Activated T-cell treated with anti-CD3 and anti-CD28 coated beads for 1 hour (primary cell): ENCODE results near the gene CPSF6.
A peak's percentile ranks its signal among the peaks of the same experiment; 100 is the strongest.
"Not testable (repeated sequence)": the region's sequence is repeated elsewhere in the genome, so short reads cannot be mapped to it uniquely, and the experiment has no call there.

Experiments
- DNase-seq: peaks from one replicate; pipeline ENCODE4 v3.0.0-alpha.2; 2020; ENCODE audit warnings: low read depth

The CPSF6 gene

GRCh38 chr12:69262264-69262974, 23.1 kb downstream of the CPSF6 start:
- no peak for DNase-seq

GRCh38 chr12:69265205-69265604, 25.8 kb downstream of the CPSF6 start:
- no peak for DNase-seq

- DNase-seq = not testable (repeated sequence)
Observed at GRCh38 chr12:69265633-69266032, 26.3 kb downstream of the CPSF6 start.

- DNase-seq = no peak
Observed at GRCh38 chr12:69266036-69266635, 26.8 kb downstream of the CPSF6 start.

- no peak for DNase-seq
Observed at GRCh38 chr12:69269736-69270135, 30.4 kb downstream of the CPSF6 start.

GRCh38 chr12:69272511-69272910, 33.1 kb downstream of the CPSF6 start:
- DNase-seq = no peak

GRCh38 chr12:69274861-69275260, 35.5 kb downstream of the CPSF6 start:
- no peak for DNase-seq

GRCh38 chr12:69275471-69275891, 36.1 kb downstream of the CPSF6 start:
- no peak for DNase-seq

GRCh38 chr12:69278814-69279782, 39.7 kb downstream of the CPSF6 start:
- DNase-seq = no peak

GRCh38 chr12:69284131-69284530, 44.8 kb downstream of the CPSF6 start:
- DNase-seq = no peak

- no peak for DNase-seq
Observed at GRCh38 chr12:69287556-69287955, 48.2 kb downstream of the CPSF6 start.

- DNase-seq = peak; percentile 75
Observed at GRCh38 chr12:69290545-69291277, 51.3 kb downstream of the CPSF6 start.

- DNase-seq = no peak
Observed at GRCh38 chr12:69291278-69291593, 51.9 kb downstream of the CPSF6 start.

- no peak for DNase-seq
Observed at GRCh38 chr12:69298133-69298532, 58.8 kb downstream of the CPSF6 start.

GRCh38 chr12:69298947-69299346, 59.6 kb downstream of the CPSF6 start:
- DNase-seq = no peak

GRCh38 chr12:69304284-69304683, 64.9 kb downstream of the CPSF6 start:
- no peak for DNase-seq

- no peak for DNase-seq
Observed at GRCh38 chr12:69309461-69309860, 70.1 kb downstream of the CPSF6 start.

GRCh38 chr12:69313209-69313608, 73.8 kb downstream of the CPSF6 start:
- DNase-seq = no peak

- not testable (repeated sequence) for DNase-seq
Observed at GRCh38 chr12:69316784-69317183, 77.4 kb downstream of the CPSF6 start.

- not testable (repeated sequence) for DNase-seq
Observed at GRCh38 chr12:69317233-69317632, 77.9 kb downstream of the CPSF6 start.

GRCh38 chr12:69318225-69318624, 78.9 kb downstream of the CPSF6 start:
- DNase-seq = no peak

- no peak for DNase-seq
Observed at GRCh38 chr12:69321351-69321750, 82.0 kb downstream of the CPSF6 start.
